ENCODE measurements around the gene ADAMTS6. TPM values are rescaled to one million over a fixed set of nuclear protein-coding genes. Genes with fewer than 3 reads are reported as not detected.

The ADAMTS6 gene
- total RNA-seq, 3 donors from 2014 or later: 0.69 to 3.6 (median 1.4) TPM

- no peak for DNase-seq
- no peaks in the 10 kb centered on the region for H3K36me3 ChIP-seq (ENCODE audit: low read depth)
- no peak for ATAC-seq
- no peak for TF ChIP-seq CTCF (IDR thresholded peaks at IDR 0.05)
- H3K4me3 ChIP-seq: no peak overlapping the region
- H3K9me3 ChIP-seq: no peaks in the 10 kb centered on the region
- peaks cover 17% of the 10 kb centered on the region for H3K4me1 ChIP-seq (ENCODE audit: low read depth)
- intact Hi-C loops (cut with DNase I, micrococcal nuclease): no loop called here
Measured at GRCh38 chr5:65479527-65479926, 2.2 kb downstream of the ADAMTS6 start.

GRCh38 chr5:65478336-65478735, 3.4 kb downstream of the ADAMTS6 start:
- no peak overlapping the region for H3K4me3 ChIP-seq
- no peak for DNase-seq
- no peaks in the 10 kb centered on the region for H3K36me3 ChIP-seq (ENCODE audit: low read depth)
- H3K9me3 ChIP-seq: no peaks in the 10 kb centered on the region
- ATAC-seq: no peak
- H3K4me1 ChIP-seq (ENCODE audit: low read depth): peaks cover 12% of the 10 kb centered on the region
- no peak for TF ChIP-seq CTCF (IDR thresholded peaks at IDR 0.05)
- intact Hi-C loops (cut with DNase I, micrococcal nuclease): no loop called here

- DNase-seq: no peak
- TF ChIP-seq CTCF (IDR thresholded peaks at IDR 0.05): no peak
- no peaks in the 10 kb centered on the region for H3K36me3 ChIP-seq (ENCODE audit: low read depth)
- no peak overlapping the region for H3K4me3 ChIP-seq
- no peak for ATAC-seq
- intact Hi-C loops (cut with DNase I, micrococcal nuclease): no loop called here
- H3K9me3 ChIP-seq: no peaks in the 10 kb centered on the region
- H3K4me1 ChIP-seq (ENCODE audit: low read depth): peaks cover 6% of the 10 kb centered on the region
Measured at GRCh38 chr5:65475895-65476294, 5.8 kb downstream of the ADAMTS6 start.

DNA sequence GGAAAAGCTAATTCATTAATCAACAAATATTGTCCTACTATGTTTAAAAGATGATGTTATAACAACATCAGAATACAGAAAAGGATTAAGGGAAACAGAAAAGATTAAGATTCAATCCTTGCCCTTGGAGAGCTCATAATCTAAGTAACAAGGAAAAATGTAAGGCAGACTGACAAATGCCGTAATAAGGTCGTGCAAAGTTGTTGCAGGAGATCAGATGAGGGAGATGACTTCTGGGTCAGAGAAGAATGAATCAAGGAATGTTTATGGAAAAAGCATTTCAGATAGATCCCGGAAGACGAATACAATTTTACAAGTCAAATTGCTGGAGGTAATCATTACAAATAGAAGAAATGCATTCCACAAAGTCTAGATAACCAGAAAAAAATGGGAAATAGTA, 6.4 kb downstream of the ADAMTS6 start:
- no peak for DNase-seq
- H3K36me3 ChIP-seq (ENCODE audit: low read depth): no peaks in the 10 kb centered on the region
- no peaks in the 10 kb centered on the region for H3K4me1 ChIP-seq (ENCODE audit: low read depth)
- intact Hi-C loops (cut with DNase I, micrococcal nuclease): no loop called here
- no peak for ATAC-seq
- H3K9me3 ChIP-seq: no peaks in the 10 kb centered on the region
- no peak overlapping the region for H3K4me3 ChIP-seq
- no peak for TF ChIP-seq CTCF (IDR thresholded peaks at IDR 0.05)

GRCh38 chr5:65474130-65474711, 7.5 kb downstream of the ADAMTS6 start:
- DNase-seq: no peak
- no peak for TF ChIP-seq CTCF (IDR thresholded peaks at IDR 0.05)
- no peak for ATAC-seq
- H3K4me1 ChIP-seq (ENCODE audit: low read depth): no peaks in the 10 kb centered on the region
- intact Hi-C loops (cut with DNase I, micrococcal nuclease): no loop called here
- H3K9me3 ChIP-seq: no peaks in the 10 kb centered on the region
- H3K4me3 ChIP-seq: no peak overlapping the region
- H3K36me3 ChIP-seq (ENCODE audit: low read depth): no peaks in the 10 kb centered on the region

GRCh38 chr5:65468633-65469032, 13.1 kb downstream of the ADAMTS6 start:
- Histone ChIP-seq H3K9me3 (no peaks in the 10 kb centered on the region), H3K4me1 (ENCODE audit: low read depth) (no peaks in the 10 kb centered on the region), H3K36me3 (ENCODE audit: low read depth) (no peaks in the 10 kb centered on the region), H3K4me3 (no peak overlapping the region)
- DNase-seq (no peak), ATAC-seq (no peak)
- intact Hi-C loops (cut with DNase I, micrococcal nuclease): no loop called here
- TF ChIP-seq CTCF (IDR thresholded peaks at IDR 0.05): no peak

Data from mucosa of descending colon (tissue), 3 donors.